Neural crest cell (in vitro differentiated cells): ENCODE data around the gene TMEM79. TPM values are rescaled to one million over a fixed set of nuclear protein-coding genes. Genes with fewer than 3 reads are reported as not detected.

Experiments used
- DNase-seq: peaks from one replicate; pipeline ENCODE4 v3.0.0; 2021; ENCODE audit warnings: low read depth, mixed read lengths, low spot score
- H3K27ac Mint-ChIP-seq: one replicate; pipeline ENCODE4 v1.8.0; 2021; ENCODE audit warnings: mild to moderate bottlenecking, mixed read lengths; ENCODE audit not compliant: unreplicated experiment
- H3K27me3 Mint-ChIP-seq: 2 replicates; pipeline ENCODE4 v1.8.0; 2021; ENCODE audit warnings: low read depth, mild to moderate bottlenecking, mixed read lengths
- H3K36me3 Mint-ChIP-seq: 2 replicates; pipeline ENCODE4 v1.8.0; 2021; ENCODE audit warnings: low read depth, mild to moderate bottlenecking, mixed read lengths
- H3K4me1 Mint-ChIP-seq: 2 replicates; pipeline ENCODE4 v1.8.0; 2021; ENCODE audit warnings: mixed read lengths
- H3K4me3 Mint-ChIP-seq: one replicate; pipeline ENCODE4 v1.8.0; 2021; ENCODE audit warnings: mild to moderate bottlenecking, mixed read lengths
- H3K9me3 Mint-ChIP-seq: 2 replicates; pipeline ENCODE4 v1.8.0; 2021; ENCODE audit warnings: mixed read lengths
- CTCF ChIP-seq: fragments of 200-600 bp; sonication (generic); conservative IDR thresholded peaks from 2 replicates; pipeline ENCODE4 v1.5.0; 2021; ENCODE audit warnings: antibody characterized with exemption, mild to moderate bottlenecking
- total RNA-seq: library from RNA; stranded (reverse); gene quantifications from 2 replicates; pipeline ENCODE4 v1.2.1, GENCODE V29; 2021

Gene TMEM79
- total RNA-seq, 1 donor from 2014 or later, result 4.6 TPM

GRCh38 chr1:156276532-156276931, 7.6 kb upstream of the TMEM79 start:
- no peak for DNase-seq
- Mint-ChIP-seq H3K4me1 (peaks cover 15% of the 10 kb centered on the region), H3K9me3 (no peaks in the 10 kb centered on the region), H3K4me3 (no peak overlapping the region), H3K27me3 (no peaks in the 10 kb centered on the region), H3K27ac (no peak overlapping the region), H3K36me3 (peaks cover 7% of the 10 kb centered on the region)
- no peak for TF ChIP-seq CTCF

GRCh38 chr1:156276966-156277381, 7.2 kb upstream of the TMEM79 start:
- TF ChIP-seq CTCF, result no peak
- DNase-seq, result no peak
- H3K27me3 Mint-ChIP-seq, result no peaks in the 10 kb centered on the region
- peaks cover 18% of the 10 kb centered on the region for H3K4me1 Mint-ChIP-seq
- no peak overlapping the region for H3K27ac Mint-ChIP-seq
- no peak overlapping the region for H3K4me3 Mint-ChIP-seq
- peaks cover 7% of the 10 kb centered on the region for H3K36me3 Mint-ChIP-seq
- no peaks in the 10 kb centered on the region for H3K9me3 Mint-ChIP-seq

- H3K4me1 Mint-ChIP-seq, result peaks cover 32% of the 10 kb centered on the region
Measured at GRCh38 chr1:156279837-156280236, 4.3 kb upstream of the TMEM79 start.

GRCh38 chr1:156281281-156281680, 2.8 kb upstream of the TMEM79 start:
- H3K4me3 Mint-ChIP-seq, result peak overlapping the region; percentile 96
- no peak for TF ChIP-seq CTCF
- H3K27me3 Mint-ChIP-seq, result no peaks in the 10 kb centered on the region
- peaks cover 2% of the 10 kb centered on the region for H3K36me3 Mint-ChIP-seq
- H3K4me1 Mint-ChIP-seq, result peaks cover 32% of the 10 kb centered on the region
- no peak for DNase-seq
- H3K9me3 Mint-ChIP-seq, result no peaks in the 10 kb centered on the region
- H3K27ac Mint-ChIP-seq, result no peak overlapping the region

More at GRCh38 chr1:156279837-156280236, 4.3 kb upstream of the TMEM79 start:
- Mint-ChIP-seq H3K9me3 (no peaks in the 10 kb centered on the region), H3K4me3 (peak overlapping the region; percentile 80), H3K27me3 (no peaks in the 10 kb centered on the region), H3K36me3 (peaks cover 2% of the 10 kb centered on the region), H3K27ac (no peak overlapping the region)
- no peak for TF ChIP-seq CTCF
- DNase-seq, result no peak

- peak overlapping the region; percentile 96 for H3K4me3 Mint-ChIP-seq
- peaks cover under 1% of the 10 kb centered on the region for H3K36me3 Mint-ChIP-seq
- H3K4me1 Mint-ChIP-seq, result peaks cover 32% of the 10 kb centered on the region
- H3K27ac Mint-ChIP-seq, result peak overlapping the region; percentile 94
- no peaks in the 10 kb centered on the region for H3K9me3 Mint-ChIP-seq
- no peak for DNase-seq
- TF ChIP-seq CTCF, result no peak
- no peaks in the 10 kb centered on the region for H3K27me3 Mint-ChIP-seq
Measured at GRCh38 chr1:156281693-156282478, 2.2 kb upstream of the TMEM79 start.
